Measurements from ENCODE around the gene PKP4.
"Not testable (repeated sequence)": the region's sequence is repeated elsewhere in the genome, so short reads cannot be mapped to it uniquely, and the experiment has no call there.

The PKP4 gene

GRCh38 chr2:158687315-158687714, 230.6 kb downstream of the PKP4 start:
- no peak for DNase-seq (ENCODE audit: low spot score)

- no peak for DNase-seq (ENCODE audit: low spot score)
Observed at GRCh38 chr2:158688721-158689120, 232.0 kb downstream of the PKP4 start.

GRCh38 chr2:158689391-158689790, 232.6 kb downstream of the PKP4 start:
- DNase-seq (ENCODE audit: low spot score), result no peak

- no peak for DNase-seq (ENCODE audit: low spot score)
Observed at GRCh38 chr2:158690823-158691222, 234.1 kb downstream of the PKP4 start.

GRCh38 chr2:158691619-158692018, 234.9 kb downstream of the PKP4 start:
- DNase-seq (ENCODE audit: low spot score), result no peak

GRCh38 chr2:158692372-158693103, 235.8 kb downstream of the PKP4 start:
- DNase-seq (ENCODE audit: low spot score), result no peak

GRCh38 chr2:158693476-158693875, 236.7 kb downstream of the PKP4 start:
- no peak for DNase-seq (ENCODE audit: low spot score)

GRCh38 chr2:158695305-158695704, 238.6 kb downstream of the PKP4 start:
- no peak for DNase-seq (ENCODE audit: low spot score)

GRCh38 chr2:158695744-158696143, 239.0 kb downstream of the PKP4 start:
- not testable (repeated sequence) for DNase-seq (ENCODE audit: low spot score)

GRCh38 chr2:158699323-158699722, 242.6 kb downstream of the PKP4 start:
- DNase-seq (ENCODE audit: low spot score), result no peak

GRCh38 chr2:158701101-158701500, 244.3 kb downstream of the PKP4 start:
- DNase-seq (ENCODE audit: low spot score), result no peak

GRCh38 chr2:158702740-158703139, 246.0 kb downstream of the PKP4 start:
- DNase-seq (ENCODE audit: low spot score), result no peak

GRCh38 chr2:158704724-158705465, 248.1 kb downstream of the PKP4 start:
- not testable (repeated sequence) for DNase-seq (ENCODE audit: low spot score)

- DNase-seq (ENCODE audit: low spot score), result no peak
Observed at GRCh38 chr2:158712791-158713522, 256.2 kb downstream of the PKP4 start.

GRCh38 chr2:158713523-158714138, 256.9 kb downstream of the PKP4 start:
- DNase-seq (ENCODE audit: low spot score), result no peak

- no peak for DNase-seq (ENCODE audit: low spot score)
Observed at GRCh38 chr2:158714420-158714819, 257.7 kb downstream of the PKP4 start.

- no peak for DNase-seq (ENCODE audit: low spot score)
Observed at GRCh38 chr2:158715357-158715756, 258.6 kb downstream of the PKP4 start.

GRCh38 chr2:158716121-158716791, 259.5 kb downstream of the PKP4 start:
- peak; percentile 87 for DNase-seq (ENCODE audit: low spot score)

GRCh38 chr2:158716921-158717320, 260.2 kb downstream of the PKP4 start:
- DNase-seq (ENCODE audit: low spot score), result no peak

GRCh38 chr2:158717366-158718195, 260.8 kb downstream of the PKP4 start:
- DNase-seq (ENCODE audit: low spot score), result no peak

- DNase-seq (ENCODE audit: low spot score), result no peak
Observed at GRCh38 chr2:158718196-158718585, 261.4 kb downstream of the PKP4 start.
